SK-N-SH (cell line): ENCODE measurements around the gene SACM1L. TPM values are rescaled to one million over a fixed set of nuclear protein-coding genes. Genes with fewer than 3 reads are reported as not detected.

Experiments used
- CTCF ChIA-PET: fragments of 300-600, 350-600 bp; formaldehyde crosslinking; extraction: SDS; loops from one replicate; lab custom pipeline; 2021; lab: Yijun Ruan, JAX
- POLR2A ChIA-PET: fragments of 350-600 bp; sonication (Branson Sonifier 250); formaldehyde crosslinking; extraction: SDS; loops from one replicate; lab custom pipeline; 2020; ENCODE audit warnings: antibody characterized with exemption, inconsistent platforms; lab: Yijun Ruan, JAX
- DNase-seq: peaks from one replicate; pipeline ENCODE4 v3.0.0; 2012
- H2AFZ ChIP-seq: fragments of 200-600 bp; sonication (generic); 2 replicates; pipeline ENCODE4 v1.8.1; 2016; ENCODE audit warnings: antibody characterized with exemption, mild to moderate bottlenecking, low read depth
- H3F3A ChIP-seq: fragments of 200-600 bp; sonication (generic); replicated peaks from 2 replicates; pipeline ENCODE3; 2016; ENCODE audit warnings: antibody characterized with exemption, mild to moderate bottlenecking; ENCODE audit not compliant: insufficient read depth
- H3K27ac ChIP-seq, 2 experiments: fragments of 200-500 bp in 1 of 2; fragments of 200-600 bp in 1 of 2; sonication (Bioruptor generic) in 1 of 2; sonication (generic), shearing (Covaris generic) in 1 of 2; 2 replicates each; pipeline versions ENCODE4 v1.5.1 to v1.6.1; 2014 to 2016; ENCODE audit warnings: low read depth in 2 of 2, inconsistent platforms in 1 of 2, low read length in 1 of 2, mild to moderate bottlenecking in 1 of 2, mixed read lengths in 1 of 2
- H3K27me3 ChIP-seq: fragments of 200-600 bp; sonication (generic), shearing (Covaris generic); 2 replicates; pipeline ENCODE4 v1.6.1; 2016; ENCODE audit warnings: mixed run types; ENCODE audit not compliant: insufficient read depth
- H3K36me3 ChIP-seq, 2 experiments: fragments of 200-500 bp in 1 of 2; fragments of 200-600 bp in 1 of 2; sonication (Bioruptor generic) in 1 of 2; sonication (generic) in 1 of 2; replicated peaks in 1 of 2; 2 replicates each; pipeline versions ENCODE3 to v1.5.1; 2014 to 2016; ENCODE audit warnings: low read length in 1 of 2, mild to moderate bottlenecking in 1 of 2; ENCODE audit not compliant: insufficient read depth in 2 of 2, control insufficient read depth in 1 of 2
- H3K4me1 ChIP-seq, 2 experiments: fragments of 200-500 bp in 1 of 2; fragments of 200-600 bp in 1 of 2; sonication (Bioruptor generic) in 1 of 2; sonication (generic), shearing (Covaris generic) in 1 of 2; 2 replicates each; pipeline versions ENCODE4 v1.5.1 to v1.6.1; 2014 to 2016; ENCODE audit warnings: low read depth in 1 of 2, low read length in 1 of 2, mixed run types in 1 of 2; ENCODE audit not compliant: insufficient read depth in 2 of 2, control insufficient read depth in 1 of 2
- H3K4me2 ChIP-seq: fragments of 200-600 bp; sonication (generic), shearing (Covaris generic); 2 replicates; pipeline ENCODE4 v1.6.1; 2017; ENCODE audit warnings: mixed run types
- H3K4me3 ChIP-seq, 2 experiments: fragments of 200-500 bp in 1 of 2; fragments of 200-600 bp in 1 of 2; sonication (Bioruptor generic) in 1 of 2; sonication (generic), shearing (Covaris generic) in 1 of 2; 2 replicates each; pipeline versions ENCODE4 v1.5.1 to v1.8.1; 2014 to 2016; ENCODE audit warnings: low read depth in 2 of 2, inconsistent platforms in 1 of 2, low read length in 1 of 2, mild to moderate bottlenecking in 1 of 2, mixed read lengths in 1 of 2, moderate library complexity in 1 of 2
- H3K79me2 ChIP-seq: fragments of 200-600 bp; sonication (generic); 2 replicates; pipeline ENCODE4 v1.8.1; 2017; ENCODE audit warnings: mild to moderate bottlenecking; ENCODE audit not compliant: insufficient read depth
- H3K9ac ChIP-seq: fragments of 200-600 bp; sonication (generic); 2 replicates; pipeline ENCODE4 v1.6.1; 2017; ENCODE audit warnings: mixed run types
- H3K9me2 ChIP-seq: fragments of 200-600 bp; sonication (generic); 2 replicates; pipeline ENCODE4 v1.6.1; 2017; ENCODE audit warnings: mixed run types
- H3K9me3 ChIP-seq: fragments of 200-600 bp; sonication (generic); 2 replicates; pipeline ENCODE4 v1.6.1; 2017; ENCODE audit warnings: mixed run types, mild to moderate bottlenecking, moderate library complexity
- H4K20me1 ChIP-seq: fragments of 200-600 bp; sonication (generic); 2 replicates; pipeline ENCODE4 v1.6.1; 2017; ENCODE audit warnings: mild to moderate bottlenecking, mixed run types; ENCODE audit not compliant: insufficient read depth
- CTCF ChIP-seq: fragments of 200-600 bp; sonication (generic); IDR thresholded peaks from 2 replicates; pipeline ENCODE4 v1.6.1; 2017; ENCODE audit warnings: antibody characterized with exemption, mild to moderate bottlenecking, moderate library complexity
- ELF1 ChIP-seq: IDR thresholded peaks from 2 replicates; pipeline ENCODE4 v1.4.0; 2012
- EP300 ChIP-seq, 2 experiments: IDR thresholded peaks; 2 replicates each; pipeline versions ENCODE4 v1.4.0 to v1.6.1; 2012; ENCODE audit warnings: borderline replicate concordance in 1 of 2, low read depth in 1 of 2, low read length in 1 of 2
- EZH2phosphoT487 ChIP-seq: fragments of 200-600 bp; sonication (generic); IDR thresholded peaks from 2 replicates; pipeline ENCODE4 v1.6.1; 2017; ENCODE audit warnings: low read depth, mixed run types, mild to moderate bottlenecking, antibody characterized with exemption, moderate library complexity, borderline replicate concordance
- GABPA ChIP-seq: IDR thresholded peaks from 2 replicates; pipeline ENCODE4 v1.4.0; 2012; ENCODE audit warnings: low read depth, mild to moderate bottlenecking
- GATA2 ChIP-seq: sonication (generic); formaldehyde crosslinking; IDR thresholded peaks from 2 replicates; pipeline ENCODE4 v1.5.0; 2020; ENCODE audit warnings: mild to moderate bottlenecking, missing genetic modification reagents
- IRF3 ChIP-seq: fragments of 150-350 bp; IDR thresholded peaks from 2 replicates; pipeline ENCODE4 v1.6.1; 2016; ENCODE audit warnings: mild to moderate bottlenecking, low read depth, low read length
- MAX ChIP-seq: IDR thresholded peaks from 2 replicates; pipeline ENCODE4 v1.4.0; 2012; ENCODE audit warnings: low read depth
- MEF2A ChIP-seq: IDR thresholded peaks from 2 replicates; pipeline ENCODE4 v1.4.0; 2012; ENCODE audit warnings: low read depth, borderline replicate concordance
- MXI1 ChIP-seq: IDR thresholded peaks from 2 replicates; pipeline ENCODE4 v1.6.1; 2012; ENCODE audit warnings: mild to moderate bottlenecking, low read depth, low read length, improper control_type of control experiment
- NFIC ChIP-seq: IDR thresholded peaks from 2 replicates; pipeline ENCODE4 v1.4.0; 2012; ENCODE audit warnings: borderline replicate concordance
- NRF1 ChIP-seq: IDR thresholded peaks from 2 replicates; pipeline ENCODE4 v1.6.1; 2012; ENCODE audit warnings: low read depth, mild to moderate bottlenecking, low read length
- PBX3 ChIP-seq: IDR thresholded peaks from 2 replicates; pipeline ENCODE4; 2012
- RAD21 ChIP-seq: IDR thresholded peaks from 2 replicates; pipeline ENCODE4 v1.6.1; 2012; ENCODE audit warnings: mild to moderate bottlenecking, low read length
- RFX5 ChIP-seq: IDR thresholded peaks from 2 replicates; pipeline ENCODE4 v1.6.1; 2012; ENCODE audit warnings: mild to moderate bottlenecking, improper control_type of control experiment, low read length
- RXRA ChIP-seq: IDR thresholded peaks from 2 replicates; pipeline ENCODE4 v1.4.0; 2012; ENCODE audit warnings: low read depth, mild to moderate bottlenecking, borderline replicate concordance
- TAF1 ChIP-seq: IDR thresholded peaks from 2 replicates; pipeline ENCODE4 v1.6.1; 2012; ENCODE audit warnings: low read depth, mild to moderate bottlenecking, low read length, moderate library complexity, borderline replicate concordance
- USF2 ChIP-seq: fragments of 150-350 bp; IDR thresholded peaks from 2 replicates; pipeline ENCODE4 v1.6.1; 2017; ENCODE audit warnings: antibody characterized with exemption, low read length, low read depth, borderline replicate concordance
- YY1 ChIP-seq: IDR thresholded peaks from 2 replicates; pipeline ENCODE4 v1.4.0; 2012; ENCODE audit warnings: low read depth, mild to moderate bottlenecking
- ZBTB33 ChIP-seq: IDR thresholded peaks from 2 replicates; pipeline ENCODE4 v1.4.0; 2012; ENCODE audit warnings: low read depth, borderline replicate concordance
- WGBS: methylation state at CpG from one replicate; pipeline ENCODE4 v1.1.6; 2017; ENCODE audit warnings: low lambda C conversion rate; 5-methylcytosine and 5-hydroxymethylcytosine counted together
- polyA plus RNA-seq, 3 experiments: library from polyadenylated mRNA; depleted of rRNA; stranded (reverse); fragments of >200 nt; gene quantifications; 2 replicates each; pipeline ENCODE4 v1.2.3, GENCODE V29; 2012

The SACM1L gene
- polyA plus RNA-seq, 1 of the 3 experiments (the other 2 are of a cell fraction) = 11.2 TPM

- TF ChIP-seq EZH2phosphoT487 (no peak), EP300 (IDR thresholded peaks at IDR 0.05; ENCODE audit: borderline replicate concordance in 1 of 2, low read depth in 1 of 2, low read length in 1 of 2) (peak; percentile 39 to 60; a peak in 3 of 4 replicates), RFX5 (peak; percentile 92), CTCF (no peak), MXI1 (peak; percentile 83), GABPA (no peak), YY1 (peak; percentile 31), RAD21 (no peak; the same call in 1 of the 2 replicates), IRF3 (no peak), TAF1 (peak; percentile 83), NRF1 (peak; percentile 58; the same call in 1 of the 2 replicates)
Observed at GRCh38 chr3:45688882-45689786, at the start of gene SACM1L (continued).

- no peaks in the 10 kb centered on the region for H3K27me3 ChIP-seq
- ChIA-PET POLR2A (no interaction called here), CTCF (interaction anchor here (0.9 to 1.6 kb wide), 2 partner anchors 10 to 17 kb away, joined by 3 to 5 read pairs; no protein-coding TSS in a partner anchor)
- H3K9me3 ChIP-seq = no peaks in the 10 kb centered on the region
- H3K9ac ChIP-seq = no peak overlapping the region
- no peaks in the 10 kb centered on the region for H4K20me1 ChIP-seq
- no peak overlapping the region for H2AFZ ChIP-seq
- TF ChIP-seq NFIC = no peak
- no peak for TF ChIP-seq IRF3
- TF ChIP-seq TAF1 = no peak
- TF ChIP-seq MEF2A = no peak
- TF ChIP-seq MAX = no peak
- TF ChIP-seq USF2 = no peak
- no peak for TF ChIP-seq YY1
- TF ChIP-seq ELF1 = no peak
- no peak for TF ChIP-seq GATA2 (CRISPR knock-in tag)
- TF ChIP-seq PBX3 = no peak
- TF ChIP-seq ZBTB33 = no peak
- no peak for TF ChIP-seq RXRA
- no peak for TF ChIP-seq EP300 (IDR thresholded peaks at IDR 0.05; ENCODE audit: borderline replicate concordance in 1 of 2, low read depth in 1 of 2, low read length in 1 of 2)
- H3K4me2 ChIP-seq = no peak overlapping the region
- peaks cover 38% of the 10 kb centered on the region for H3F3A ChIP-seq
- H3K36me3 ChIP-seq = peaks cover 0 to 4% of the 10 kb centered on the region in 2 experiments
- no peak for DNase-seq
- no peaks in the 10 kb centered on the region for H3K9me2 ChIP-seq
- WGBS = 75% methylated on average over 1 of the region's 1 CpG
- peaks cover 68% of the 10 kb centered on the region for H3K79me2 ChIP-seq
- no peak overlapping the region for H3K4me3 ChIP-seq
- H3K27ac ChIP-seq = peak overlapping the region in 1 of 2 experiments; percentile 100; a peak in 1 of 4 replicates
- peaks cover 7 to 43% of the 10 kb centered on the region in 2 experiments; a peak in 3 of 4 replicates for H3K4me1 ChIP-seq
Observed at GRCh38 chr3:45640091-45640507, 49.1 kb upstream of the SACM1L start.
